Activated CD4-positive, CD25-positive, alpha-beta regulatory T cell treated with anti-CD3 and anti-CD28 coated beads, Interleukin-2, amount 50 U/mL, for 16 hours (primary cell): ENCODE results near the gene PDE4B.
"Not testable (repeated sequence)": the region's sequence is repeated elsewhere in the genome, so short reads cannot be mapped to it uniquely, and the experiment has no call there.

Source experiments
- DNase-seq: peaks from one replicate; pipeline ENCODE4 v3.0.0-alpha.2; 2020; ENCODE audit warnings: low read depth, low spot score

PDE4B gene

DNA sequence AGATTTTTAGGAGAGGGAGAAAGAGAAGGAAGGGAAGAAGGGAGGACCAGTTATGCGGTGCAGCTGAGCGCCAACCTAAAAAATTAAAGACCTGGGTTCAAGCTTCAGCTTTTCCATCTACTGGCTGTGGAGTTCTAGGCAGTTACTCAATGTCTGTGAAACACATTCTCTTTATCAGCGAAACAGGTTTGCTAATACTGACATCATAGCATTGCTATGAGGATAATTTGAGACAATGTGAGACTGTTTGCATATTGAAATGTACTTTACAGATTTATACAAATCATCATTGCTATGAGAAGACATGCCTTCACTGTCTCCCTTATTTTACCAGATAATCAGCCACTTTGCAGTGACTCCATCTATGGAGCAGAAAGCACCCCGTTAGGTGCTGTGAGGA, 518.4 kb downstream of the PDE4B start:
- no peak for DNase-seq

DNA sequence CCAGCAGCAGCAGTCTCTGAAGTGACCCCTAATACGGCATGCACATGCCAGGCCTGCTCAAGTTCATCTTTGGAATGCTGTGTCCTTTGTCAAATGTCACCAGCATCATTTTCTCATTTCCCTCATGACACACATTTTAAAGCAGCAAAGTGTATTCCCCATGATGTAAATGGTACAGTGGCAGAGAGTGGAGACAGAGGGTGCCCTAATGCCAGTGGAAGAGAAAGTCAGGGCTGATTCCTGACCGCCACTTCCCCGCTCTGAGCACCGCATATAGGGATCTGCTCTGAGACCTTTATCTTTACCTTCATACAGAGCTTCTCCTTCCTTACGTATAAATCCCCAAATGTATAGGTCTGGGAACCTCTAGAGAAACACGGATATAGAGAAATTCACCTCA, 518.9 kb downstream of the PDE4B start:
- no peak for DNase-seq

DNA sequence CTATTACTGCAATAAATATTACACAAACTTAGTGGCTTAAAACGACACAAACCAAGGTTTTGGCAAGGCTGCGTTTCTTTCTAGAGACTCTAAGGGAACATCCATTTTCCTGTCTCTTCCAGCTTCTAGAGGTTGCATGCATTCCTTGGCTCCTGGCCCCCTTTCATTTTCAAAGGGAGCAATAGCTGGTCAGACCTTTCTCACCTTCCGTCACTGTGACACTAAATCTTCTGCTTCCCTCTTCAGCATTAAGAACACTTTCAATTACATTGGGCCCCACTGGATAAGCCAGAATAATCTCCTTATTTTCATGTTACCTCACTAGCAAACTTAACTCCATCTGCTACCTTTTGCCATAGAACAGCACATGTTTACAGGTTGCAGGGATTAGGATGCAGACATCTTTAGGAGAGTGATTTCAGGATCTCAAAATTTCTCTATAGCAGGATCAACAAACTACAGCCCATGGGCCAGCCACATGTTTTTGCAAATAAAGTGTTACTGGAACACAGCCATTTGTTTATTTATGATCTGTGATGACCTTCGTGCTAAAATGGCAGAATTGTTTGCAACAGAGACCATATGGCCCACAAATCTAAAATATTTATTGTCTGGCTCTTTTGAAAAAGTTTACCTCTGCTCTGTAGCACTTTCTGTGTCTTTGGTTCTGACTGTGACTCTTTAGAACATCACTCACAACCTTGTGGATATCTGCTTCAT, 519.7 kb downstream of the PDE4B start:
- DNase-seq: no peak

DNA sequence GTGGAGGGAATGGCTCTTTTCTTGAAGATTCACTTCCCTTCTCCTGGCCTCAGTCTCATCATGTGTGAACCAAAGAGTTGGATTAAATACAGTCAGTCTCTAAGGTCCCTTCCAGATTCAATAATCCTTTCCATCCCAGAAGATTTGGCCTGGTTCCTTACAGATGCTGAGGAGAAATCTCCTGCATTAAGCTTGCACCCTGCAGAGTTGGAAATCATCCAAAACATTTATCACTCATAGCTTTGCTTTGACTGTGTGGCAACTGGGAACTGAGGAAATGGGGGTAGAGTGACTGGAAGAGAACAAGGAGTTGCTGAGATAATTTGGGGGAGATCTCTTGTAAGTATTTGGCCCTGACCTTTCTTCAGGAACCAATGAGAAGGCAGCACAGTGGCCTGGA, 520.7 kb downstream of the PDE4B start:
- no peak for DNase-seq

DNA sequence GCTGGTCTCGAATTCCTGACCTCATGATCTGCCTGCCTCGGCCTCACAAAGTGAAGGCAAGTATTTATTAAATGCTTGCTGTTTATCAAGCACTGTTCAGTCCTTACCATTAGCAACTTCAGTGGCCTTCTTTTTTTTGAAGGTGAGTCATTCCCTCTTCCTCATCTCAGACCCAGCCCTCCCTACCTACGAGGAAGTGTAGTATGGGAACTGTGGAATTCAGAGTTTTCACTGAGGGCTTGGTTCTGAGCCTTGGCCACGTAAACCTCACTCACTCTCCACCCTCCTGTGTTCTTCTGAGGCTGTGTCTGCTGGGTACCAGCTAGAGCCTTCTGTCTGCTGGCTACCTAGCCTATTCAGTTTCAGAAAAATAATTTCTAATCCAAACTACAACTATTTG, 523.0 kb downstream of the PDE4B start:
- DNase-seq: no peak

DNA sequence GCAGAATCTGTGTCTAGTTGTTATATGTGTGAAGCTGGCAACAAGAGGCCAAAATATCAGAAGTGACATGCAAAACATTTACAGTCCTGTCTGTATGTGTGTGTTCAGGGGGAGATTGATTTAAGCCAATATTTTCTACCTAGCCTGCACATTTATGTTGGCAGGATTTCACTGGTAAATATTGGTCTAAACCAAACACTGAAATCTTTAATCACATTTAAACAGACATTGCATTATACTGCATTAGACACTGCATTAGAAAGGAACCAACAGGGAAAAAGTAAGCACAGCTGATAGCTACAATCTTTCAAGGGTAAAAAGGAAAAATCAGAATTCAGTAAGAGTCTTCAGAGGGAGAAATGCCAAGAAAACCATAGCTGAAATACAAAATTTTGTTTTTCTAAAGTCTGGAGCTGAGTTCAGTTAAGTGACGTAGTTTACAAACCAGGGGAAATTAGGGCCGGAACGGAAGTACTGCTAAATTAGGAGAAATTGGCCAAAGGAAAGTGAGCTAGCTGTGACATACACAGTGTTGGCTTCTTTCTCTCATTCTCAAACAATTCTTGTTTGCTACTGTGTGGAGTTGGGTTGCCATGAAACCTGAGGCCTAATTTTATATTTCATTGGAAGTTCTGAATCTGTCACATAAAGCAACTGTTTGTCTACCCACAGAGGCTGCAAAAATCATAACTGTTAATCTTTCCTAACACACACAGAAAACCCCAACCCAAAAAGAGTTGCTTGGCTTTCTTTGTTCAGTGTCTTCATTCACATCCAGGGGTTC, 524.0 kb downstream of the PDE4B start:
- DNase-seq: no peak

DNA sequence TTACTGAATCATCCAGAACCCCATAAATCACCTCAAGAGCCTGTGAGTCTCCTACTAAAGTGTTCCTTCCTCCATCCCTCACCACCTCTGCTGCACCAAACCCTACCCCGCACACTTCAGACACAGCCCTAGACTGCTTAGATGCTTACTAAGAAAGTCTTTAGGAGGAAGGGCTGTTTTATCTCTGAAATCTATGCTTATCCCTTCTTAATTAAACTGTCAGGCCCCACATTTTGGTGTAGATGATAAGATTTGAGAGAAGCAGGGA, 524.5 kb downstream of the PDE4B start:
- no peak for DNase-seq

DNA sequence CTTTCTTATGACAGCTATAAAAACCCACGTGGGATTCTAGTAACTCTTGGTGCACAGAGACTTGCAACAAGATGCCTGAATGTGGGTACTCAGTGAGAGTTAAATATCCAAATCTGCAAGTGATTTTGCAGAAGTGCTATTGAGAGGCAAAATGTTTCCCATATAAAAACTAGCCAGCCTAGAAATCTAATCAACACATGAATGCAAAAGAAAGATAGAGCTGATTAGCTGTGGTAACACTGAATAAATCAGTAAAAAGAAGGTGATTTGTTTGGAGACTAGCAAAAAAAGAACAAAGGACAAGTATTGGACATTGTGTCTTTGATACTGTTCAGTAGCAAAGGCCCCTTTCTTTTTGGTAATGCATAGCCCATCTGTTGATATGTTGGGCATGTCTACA, 527.5 kb downstream of the PDE4B start:
- no peak for DNase-seq

DNA sequence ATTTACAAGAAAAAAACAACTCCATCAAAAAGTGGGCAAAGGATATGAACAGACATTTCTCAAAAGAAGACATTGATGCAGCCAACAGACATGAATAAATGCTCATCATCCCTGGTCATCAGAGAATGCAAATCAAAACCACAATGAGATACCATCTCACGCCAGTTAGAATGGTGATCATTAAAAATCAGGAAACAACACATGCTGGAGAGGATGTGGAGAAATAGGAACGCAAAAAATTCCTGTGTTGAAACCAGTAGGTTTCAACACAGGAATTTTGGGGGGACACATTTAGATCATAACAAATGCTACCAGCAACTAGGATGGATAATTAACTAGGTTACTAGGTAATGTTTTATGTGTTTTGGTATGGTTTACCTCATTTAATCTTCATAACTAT, 529.8 kb downstream of the PDE4B start:
- not testable (repeated sequence) for DNase-seq

DNA sequence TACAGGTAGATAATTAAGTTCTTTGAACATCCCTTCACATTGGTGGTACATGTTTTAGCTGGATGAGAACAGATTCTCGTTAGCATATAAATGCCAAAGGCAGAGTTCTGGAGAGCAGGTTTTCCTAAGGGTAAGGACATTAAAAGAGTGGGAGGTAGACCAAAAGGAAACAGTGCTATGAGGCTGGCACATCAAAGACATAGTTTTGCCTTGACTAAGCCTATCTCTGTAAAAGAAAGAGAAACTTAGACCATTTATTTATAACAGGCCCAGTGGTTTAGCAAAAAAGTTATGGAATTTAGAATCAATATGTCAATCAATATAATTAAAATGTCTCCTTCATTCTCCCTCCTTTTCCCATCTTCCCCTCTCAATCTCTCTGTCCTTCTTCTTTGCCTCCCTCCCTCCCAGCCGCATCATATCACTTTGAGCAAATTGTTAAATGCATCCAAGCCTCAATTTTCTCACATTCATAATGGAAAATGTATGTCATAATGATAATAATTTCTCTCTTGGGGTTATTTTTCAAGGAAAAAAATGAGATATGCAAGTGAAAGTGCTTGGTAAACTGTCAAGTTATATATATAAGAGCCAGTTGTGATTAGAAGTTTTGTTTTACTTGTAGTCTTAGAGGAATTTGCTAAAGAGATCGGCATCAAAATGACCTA, 531.4 kb downstream of the PDE4B start:
- no peak for DNase-seq

DNA sequence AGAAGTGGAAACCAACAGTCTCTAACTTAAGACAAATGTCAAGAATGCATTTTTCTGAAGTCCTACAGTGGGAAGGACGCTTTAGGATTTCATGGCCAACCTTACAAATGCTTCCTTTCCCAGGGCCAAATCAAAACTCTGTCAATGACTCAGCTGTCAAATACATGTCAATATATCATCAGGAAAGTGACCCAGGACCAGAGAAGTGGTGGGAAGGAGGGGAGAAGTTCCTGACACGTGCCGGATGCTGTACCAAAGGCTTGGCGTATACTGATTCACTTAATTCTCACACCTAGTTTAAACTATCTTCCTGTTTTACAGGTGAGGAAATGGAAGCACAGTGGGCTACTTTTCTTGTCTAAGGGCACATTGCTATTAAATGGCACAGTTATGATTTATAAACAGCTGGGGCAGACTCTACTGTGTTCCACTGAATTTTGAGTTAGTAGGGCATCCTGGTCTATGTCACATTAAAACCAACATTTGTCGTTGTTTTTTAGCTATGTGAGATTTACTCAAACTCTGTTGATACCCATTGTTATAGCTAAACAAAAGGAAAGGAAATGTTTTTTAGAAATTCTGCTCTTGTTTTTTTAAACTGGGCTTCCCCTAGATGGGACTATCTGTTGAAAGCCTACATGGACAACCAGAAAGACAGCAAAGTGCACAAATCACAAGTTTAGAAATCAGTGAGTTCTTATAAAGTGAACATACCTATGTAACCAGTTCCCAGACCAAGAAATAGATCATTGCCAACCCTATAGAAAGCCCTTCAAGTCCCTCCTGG, 533.1 kb downstream of the PDE4B start:
- DNase-seq: no peak

DNA sequence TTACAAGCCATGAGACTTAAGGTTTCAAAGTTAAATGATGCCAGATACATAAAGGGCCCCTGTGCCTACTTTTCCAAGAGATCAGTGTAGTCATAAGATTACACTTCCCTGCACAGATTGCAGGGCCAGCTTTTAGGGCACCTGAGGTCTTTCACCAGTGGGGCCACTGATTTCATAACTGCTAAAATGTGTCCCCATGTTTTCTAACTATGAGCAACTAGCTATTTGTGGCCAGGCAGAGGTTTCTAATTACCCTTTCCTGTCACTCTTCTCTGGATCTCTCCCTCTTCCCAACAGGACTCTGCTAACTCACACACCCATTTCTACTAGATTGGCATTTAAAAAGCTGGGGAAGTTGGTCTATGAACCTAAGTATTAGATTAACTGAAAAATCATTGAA, 534.2 kb downstream of the PDE4B start:
- no peak for DNase-seq

DNA sequence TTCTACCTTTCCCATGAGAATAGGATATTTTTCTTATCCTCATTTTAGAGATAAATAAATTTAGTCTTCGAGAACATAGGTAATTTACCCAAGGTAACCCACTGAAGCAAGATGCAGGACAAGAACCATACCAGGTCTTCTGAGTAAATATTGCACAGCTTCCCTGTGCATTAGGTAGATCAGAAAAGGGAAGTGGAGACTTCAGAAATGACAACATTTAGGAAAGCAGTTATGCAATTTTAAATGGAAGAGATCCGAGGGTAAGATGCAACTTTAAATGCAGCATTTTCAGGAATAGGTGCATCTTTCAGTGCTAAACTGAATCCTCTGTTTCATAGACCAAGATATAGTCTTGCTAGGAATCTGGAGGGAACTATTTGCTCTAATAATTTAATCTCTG, 534.9 kb downstream of the PDE4B start:
- DNase-seq: no peak

DNA sequence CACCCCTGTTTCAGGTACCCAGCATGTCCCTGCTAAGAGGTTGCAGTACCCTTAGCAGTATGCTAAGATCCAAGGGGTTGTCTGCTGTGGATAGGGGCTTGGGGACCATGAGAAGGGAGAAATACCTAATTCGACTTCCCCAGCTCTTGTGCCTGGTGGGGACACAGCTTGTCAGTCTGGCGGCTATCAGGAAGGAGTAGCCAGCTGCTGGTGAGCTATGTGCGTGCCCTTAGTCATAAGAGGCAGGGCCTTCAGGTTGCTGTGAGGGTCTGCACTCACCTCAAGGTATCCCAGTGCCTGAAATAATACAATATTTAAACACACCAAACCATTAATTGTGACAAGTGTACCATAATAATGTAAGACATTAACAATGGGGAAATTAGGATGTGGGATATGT, 536.2 kb downstream of the PDE4B start:
- no peak for DNase-seq

DNA sequence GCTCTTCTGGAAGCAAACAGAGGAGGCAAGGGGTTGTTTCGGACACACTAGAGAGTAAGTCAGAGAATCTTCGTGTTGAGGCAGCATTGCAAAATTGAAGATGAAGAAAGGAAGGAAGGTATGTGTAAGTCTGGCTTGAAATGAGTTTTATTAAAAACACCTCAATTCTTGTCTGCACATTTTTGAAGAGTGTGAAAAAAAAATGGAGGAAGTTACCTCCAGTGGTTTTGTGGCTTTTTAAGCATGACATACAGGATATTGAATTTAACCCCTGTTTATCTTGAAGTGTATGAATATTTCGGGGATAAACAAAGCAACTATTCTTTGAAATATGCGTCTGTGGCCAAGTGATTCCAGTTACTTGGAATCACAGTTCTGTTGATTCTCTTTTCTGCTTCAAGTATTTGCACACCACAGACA, 538.0 kb downstream of the PDE4B start:
- no peak for DNase-seq

DNA sequence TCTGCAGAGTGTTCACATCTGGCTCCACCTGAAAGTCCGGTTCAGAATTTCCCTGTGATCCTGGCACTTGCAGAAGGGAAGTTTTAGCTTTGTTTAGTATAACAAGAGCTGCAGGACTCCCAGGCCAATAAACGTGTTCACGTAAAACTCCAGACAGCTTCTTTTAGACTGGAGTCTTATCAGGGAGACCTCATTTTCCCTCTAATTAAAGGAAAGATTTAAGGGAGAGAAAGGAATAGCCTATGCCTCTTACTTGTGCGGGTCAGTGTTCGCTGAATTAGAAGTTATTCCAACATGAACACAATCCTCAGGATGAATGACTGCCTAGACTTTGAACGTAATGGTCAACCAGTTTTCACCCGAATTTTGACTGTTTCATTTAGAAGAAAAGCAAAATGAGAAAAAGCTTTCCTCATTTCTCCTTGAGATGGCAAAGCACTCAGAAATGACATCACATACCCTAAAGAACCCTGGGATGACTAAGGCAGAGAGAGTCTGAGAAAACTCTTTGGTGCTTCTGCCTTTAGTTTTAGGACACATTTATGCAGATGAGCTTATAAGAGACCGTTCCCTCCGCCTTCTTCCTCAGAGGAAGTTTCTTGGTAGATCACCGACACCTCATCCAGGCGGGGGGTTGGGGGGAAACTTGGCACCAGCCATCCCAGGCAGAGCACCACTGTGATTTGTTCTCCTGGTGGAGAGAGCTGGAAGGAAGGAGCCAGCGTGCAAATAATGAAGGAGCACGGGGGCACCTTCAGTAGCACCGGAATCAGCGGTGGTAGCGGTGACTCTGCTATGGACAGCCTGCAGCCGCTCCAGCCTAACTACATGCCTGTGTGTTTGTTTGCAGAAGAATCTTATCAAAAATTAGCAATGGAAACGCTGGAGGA, 539.2 kb downstream of the PDE4B start:
- DNase-seq: peak; percentile 22

DNA sequence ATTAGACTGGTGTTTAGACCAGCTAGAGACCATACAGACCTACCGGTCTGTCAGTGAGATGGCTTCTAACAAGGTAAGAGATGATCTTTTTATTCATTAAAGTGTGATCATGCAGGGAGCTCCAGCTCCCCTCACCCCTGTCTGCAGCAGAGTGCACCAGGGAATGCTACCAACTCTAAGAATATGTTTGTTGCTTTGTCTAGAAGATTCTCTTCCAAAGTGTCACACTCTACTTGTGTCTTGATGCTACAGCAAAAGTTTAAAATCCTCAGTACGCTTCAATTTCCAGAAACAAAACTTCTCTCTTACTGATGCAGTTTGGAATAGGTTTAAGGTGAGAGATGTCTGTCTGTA, 539.8 kb downstream of the PDE4B start:
- no peak for DNase-seq

DNA sequence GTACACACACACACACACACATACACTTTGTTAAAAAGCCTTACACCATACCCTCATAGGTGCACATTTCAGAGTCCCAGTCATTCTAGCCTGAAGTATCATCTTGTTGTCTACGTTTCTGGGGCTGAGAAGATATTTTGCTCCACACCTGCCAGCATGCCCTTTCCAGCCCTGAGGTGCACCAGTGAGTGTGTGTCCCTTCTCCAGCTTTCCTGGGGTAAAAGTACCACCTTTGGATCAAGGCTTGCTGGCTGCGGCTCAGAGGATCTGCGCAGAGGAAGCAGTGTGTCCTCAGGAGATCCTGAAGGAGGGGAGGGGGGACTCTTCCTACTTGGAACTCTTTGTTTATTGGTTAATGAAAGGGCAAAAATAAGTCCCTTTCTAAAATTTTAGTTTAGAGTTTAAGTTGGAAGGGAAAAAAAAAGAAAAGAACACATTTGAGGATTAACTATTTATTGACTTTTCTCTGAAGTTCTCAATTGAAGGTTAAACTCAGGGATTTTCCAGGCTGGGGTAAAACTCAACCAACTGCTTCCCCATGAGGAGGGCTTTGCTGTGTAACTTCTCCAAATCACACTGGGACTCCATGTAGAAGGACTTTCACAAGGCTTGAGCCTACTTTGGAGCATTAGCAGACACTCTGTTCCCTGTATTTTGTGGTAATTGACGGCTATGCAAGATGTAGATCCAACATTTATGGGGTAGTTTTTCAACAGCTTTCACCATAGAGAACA, 540.9 kb downstream of the PDE4B start:
- DNase-seq: no peak

DNA sequence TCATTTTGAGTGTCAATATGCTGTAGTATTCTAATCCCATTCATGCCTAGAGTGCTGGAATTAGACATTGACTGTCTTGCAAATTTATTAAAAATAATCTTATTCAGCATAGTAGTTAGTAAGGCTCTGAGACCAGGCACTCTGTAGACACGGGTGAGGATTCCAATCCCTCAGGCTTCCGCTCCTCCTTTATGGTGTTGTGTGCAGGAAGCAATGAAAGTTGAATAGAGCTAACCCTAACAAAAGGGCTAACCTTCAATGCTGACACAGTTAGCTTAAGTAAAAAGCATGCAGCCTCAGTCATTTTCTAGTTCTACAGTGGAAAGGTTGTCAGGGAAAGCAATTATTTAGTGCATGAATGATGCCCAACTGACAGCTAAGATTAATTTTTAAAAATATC, 541.6 kb downstream of the PDE4B start:
- no peak for DNase-seq

DNA sequence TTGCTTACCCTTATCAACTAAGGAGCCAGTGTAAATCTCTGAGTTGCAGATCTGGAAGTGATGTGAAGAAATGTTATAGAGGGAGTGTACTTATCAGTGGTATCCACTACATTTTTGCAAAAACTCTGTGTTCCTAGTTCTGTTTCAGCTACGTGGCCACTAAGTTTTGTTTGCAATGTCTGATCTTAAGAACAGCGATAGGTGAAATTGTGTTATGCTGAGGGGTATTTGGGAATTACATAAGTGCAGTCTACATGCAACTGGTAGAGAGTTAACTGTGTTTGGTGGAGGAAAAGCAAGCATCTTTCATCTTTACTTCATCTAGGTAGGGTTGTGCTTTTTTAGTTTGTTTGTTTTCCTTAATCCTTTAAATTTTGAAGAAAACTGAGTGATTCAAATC, 542.4 kb downstream of the PDE4B start:
- no peak for DNase-seq
